Pulmonary artery endothelial cell (primary cell): ENCODE measurements around the gene MAU2. TPM values are rescaled to one million over a fixed set of nuclear protein-coding genes. Genes with fewer than 3 reads are reported as not detected.

Experiments used
- DNase-seq: peaks from one replicate; pipeline ENCODE4 v3.0.0-alpha.2; 2011; ENCODE audit warnings: low read depth, low spot score
- total RNA-seq: library from RNA; depleted of rRNA; stranded (reverse); fragments of >200 nt; gene quantifications from 2 replicates; pipeline ENCODE4 v1.2.3, GENCODE V29; 2014

Gene MAU2
- total RNA-seq, 1 donor from 2014 or later = 23.7 TPM

GRCh38 chr19:19306191-19306590 is 14.4 kb upstream of the MAU2 start:
- no peak for DNase-seq

GRCh38 chr19:19308373-19308772 is 12.3 kb upstream of the MAU2 start:
- DNase-seq = no peak

- no peak for DNase-seq
These were observed 5.2 kb upstream of the MAU2 start for GRCh38 chr19:19315444-19315843.

DNA sequence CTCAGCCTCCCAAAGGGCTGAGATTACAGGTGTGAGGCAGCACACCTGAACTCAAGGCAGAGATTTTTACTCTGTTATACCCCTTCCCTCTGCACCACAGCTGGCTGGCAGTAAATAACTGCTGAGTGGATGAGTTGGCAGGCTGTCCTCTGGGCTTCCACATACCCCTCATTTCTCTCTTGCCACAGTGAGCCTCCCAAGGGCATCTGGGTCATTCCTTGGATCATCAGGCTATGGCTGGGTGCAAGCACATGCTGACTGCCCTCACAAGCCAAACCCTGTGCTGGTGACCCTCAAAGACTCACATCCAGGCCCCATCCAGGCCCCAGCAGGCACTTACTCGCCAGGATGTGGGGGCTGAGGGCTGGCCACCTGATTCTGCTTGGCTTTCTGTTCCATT is 4.5 kb upstream of the MAU2 start:
- DNase-seq = no peak

GRCh38 chr19:19319732-19320360 is 783 bp upstream of the MAU2 start:
- no peak for DNase-seq

GRCh38 chr19:19321141-19321577 is 530 bp downstream of the MAU2 start:
- no peak for DNase-seq

DNA sequence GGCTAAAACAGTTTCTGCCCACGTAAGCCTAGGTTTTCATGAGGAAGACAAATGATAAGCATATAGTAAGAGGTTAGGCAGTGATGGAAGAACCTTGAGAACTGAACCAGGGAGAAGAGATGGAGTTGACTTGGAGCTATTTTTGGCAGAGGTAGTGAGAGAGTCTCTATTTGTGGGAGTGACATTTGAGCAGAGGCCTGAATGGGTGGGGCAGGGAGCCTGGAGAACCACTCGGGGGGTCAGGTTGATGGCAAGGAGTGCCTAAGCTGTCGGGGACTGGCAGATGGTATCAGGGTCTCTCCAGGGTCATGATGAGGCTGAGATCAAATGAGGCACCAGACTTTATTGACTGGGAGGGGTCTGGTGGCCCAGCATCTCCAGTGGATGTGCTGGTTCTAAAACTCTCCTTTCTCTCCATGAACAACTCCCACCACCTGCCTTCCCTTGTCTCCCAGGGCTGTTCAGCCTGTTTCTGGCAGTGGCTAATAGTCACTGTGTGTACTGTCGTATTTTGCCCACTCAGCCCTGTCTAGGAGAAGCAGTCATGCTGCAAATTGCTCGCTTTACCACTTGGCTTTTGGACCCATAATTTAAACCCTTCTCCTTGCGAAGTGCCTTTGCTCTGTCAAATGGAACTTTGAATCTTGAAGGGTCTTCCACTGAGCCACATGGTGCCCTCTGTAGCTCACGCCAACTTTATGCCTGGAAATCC is 3.6 kb downstream of the MAU2 start:
- DNase-seq = no peak

DNA sequence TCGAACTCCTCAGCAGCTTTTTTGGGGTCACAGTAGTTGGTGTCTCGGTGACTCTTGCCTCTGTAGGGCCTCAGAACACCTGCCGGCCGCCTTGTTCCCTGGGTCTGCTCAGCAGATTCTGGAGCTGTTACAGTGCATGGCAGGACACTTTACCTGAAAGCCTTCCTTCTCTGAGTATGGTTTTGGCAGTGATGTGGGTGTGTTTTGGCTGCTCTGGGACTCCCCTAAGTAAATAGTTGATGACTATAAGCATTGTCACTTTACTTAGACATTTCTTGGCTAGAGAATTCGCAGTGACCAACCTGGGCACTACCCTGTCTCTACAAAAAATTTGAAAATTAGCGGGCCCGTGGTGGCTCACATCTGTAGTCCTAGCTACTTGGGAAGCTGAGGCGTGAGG is 7.0 kb downstream of the MAU2 start:
- no peak for DNase-seq

GRCh38 chr19:19329126-19329525 is 8.5 kb downstream of the MAU2 start:
- no peak for DNase-seq

- DNase-seq = no peak
These were observed 13.7 kb downstream of the MAU2 start for GRCh38 chr19:19334063-19334988.

DNA sequence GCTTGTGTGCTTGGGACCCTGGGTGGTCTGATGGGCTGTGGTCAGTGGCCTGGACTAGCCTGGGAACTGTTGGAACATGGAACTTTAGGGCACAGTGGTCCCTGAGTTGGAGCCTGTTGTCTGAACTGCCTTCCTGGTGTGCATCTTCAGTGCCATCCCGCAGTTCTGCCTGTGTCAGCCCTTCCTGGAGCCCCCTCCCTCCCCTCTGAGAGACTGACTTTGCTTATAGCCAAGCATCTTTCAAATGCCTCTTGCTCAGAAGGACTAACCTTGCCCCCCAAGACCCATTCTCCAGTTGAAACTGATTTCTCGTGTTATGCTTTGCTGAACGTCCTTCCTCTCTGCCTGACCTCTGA is 14.3 kb downstream of the MAU2 start:
- no peak for DNase-seq

GRCh38 chr19:19335408-19336158 is 15.0 kb downstream of the MAU2 start:
- DNase-seq = no peak

- no peak for DNase-seq
These were observed 16.0 kb downstream of the MAU2 start for GRCh38 chr19:19336597-19336996.

DNA sequence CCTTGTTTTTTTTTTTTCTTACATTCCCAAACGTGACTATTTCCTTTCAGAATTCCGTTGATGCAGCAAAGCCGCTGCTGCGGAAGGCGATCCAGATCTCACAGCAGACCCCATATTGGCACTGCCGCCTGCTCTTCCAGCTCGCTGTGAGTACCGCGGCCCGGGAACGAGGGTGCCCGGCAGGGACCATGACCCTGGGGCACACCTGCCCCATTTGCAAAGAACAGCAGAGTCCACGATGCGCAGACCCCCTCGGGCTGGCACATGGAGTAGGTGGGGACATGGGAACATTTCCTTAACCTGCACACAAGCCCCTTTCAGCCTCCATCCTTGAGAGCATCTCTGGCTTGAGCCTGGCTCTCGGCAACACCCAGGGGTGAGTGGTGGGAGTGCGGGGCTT is 16.5 kb downstream of the MAU2 start:
- DNase-seq = no peak

DNA sequence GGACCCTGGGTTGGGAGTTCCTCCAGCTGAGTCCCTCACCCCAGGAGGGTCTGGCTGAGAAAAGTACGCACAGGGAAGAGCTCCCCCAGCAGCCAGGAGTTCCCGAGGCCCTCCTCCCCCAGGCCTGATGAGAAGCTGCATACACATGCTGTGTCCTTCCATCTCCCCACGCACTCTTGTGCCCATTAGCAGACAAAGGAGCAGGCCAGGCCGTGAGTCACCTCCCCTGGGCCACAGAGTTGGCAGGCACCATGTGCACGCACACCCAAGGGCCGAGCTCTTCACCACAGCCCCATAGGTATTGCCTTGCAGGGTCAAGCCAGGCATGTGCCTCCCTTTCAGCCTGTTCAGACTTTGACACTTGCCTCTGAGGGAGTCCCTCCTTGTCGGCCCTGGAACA is 17.5 kb downstream of the MAU2 start:
- DNase-seq = no peak

DNA sequence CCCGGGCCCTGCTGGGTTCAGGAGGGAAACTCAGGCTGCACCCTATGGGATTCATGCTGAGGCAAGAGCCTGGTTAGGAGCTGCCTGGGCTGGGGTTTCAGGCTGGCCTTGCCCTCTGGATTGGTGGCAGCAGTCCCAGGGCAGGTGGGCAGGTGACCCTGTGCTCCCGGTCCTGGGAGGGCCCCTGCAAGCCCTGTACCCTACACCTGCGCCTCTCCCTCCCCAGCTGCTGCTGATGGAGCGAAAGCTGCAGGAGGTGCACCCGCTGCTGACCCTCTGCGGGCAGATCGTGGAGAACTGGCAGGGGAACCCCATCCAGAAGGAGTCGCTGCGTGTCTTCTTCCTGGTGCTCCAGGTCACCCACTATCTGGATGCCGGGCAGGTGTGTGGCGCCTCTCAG is 20.4 kb downstream of the MAU2 start:
- DNase-seq = no peak

GRCh38 chr19:19342086-19343015 is 21.7 kb downstream of the MAU2 start:
- no peak for DNase-seq

- no peak for DNase-seq
These were observed 22.4 kb downstream of the MAU2 start for GRCh38 chr19:19343016-19343362.

GRCh38 chr19:19343762-19344161 is 23.1 kb downstream of the MAU2 start:
- no peak for DNase-seq

DNA sequence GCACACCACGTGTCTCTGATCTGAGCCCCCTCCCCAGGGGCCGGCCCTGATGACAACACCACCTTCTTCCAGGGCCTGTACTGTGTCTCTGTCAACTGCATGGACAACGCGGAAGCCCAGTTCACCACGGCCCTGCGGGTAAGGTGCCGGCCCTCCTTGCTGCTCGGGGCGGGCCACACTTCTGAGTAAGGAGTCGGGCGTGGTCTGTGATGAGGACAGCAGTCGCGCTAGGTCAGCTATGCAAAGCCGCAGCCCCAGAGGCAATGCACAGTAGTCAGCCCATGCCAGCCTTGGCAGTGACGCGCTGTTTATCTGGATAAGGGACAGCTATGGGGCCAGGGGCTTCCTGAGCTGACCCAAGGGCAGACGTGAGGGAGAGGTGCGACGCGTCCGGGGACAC is 24.6 kb downstream of the MAU2 start:
- no peak for DNase-seq

DNA sequence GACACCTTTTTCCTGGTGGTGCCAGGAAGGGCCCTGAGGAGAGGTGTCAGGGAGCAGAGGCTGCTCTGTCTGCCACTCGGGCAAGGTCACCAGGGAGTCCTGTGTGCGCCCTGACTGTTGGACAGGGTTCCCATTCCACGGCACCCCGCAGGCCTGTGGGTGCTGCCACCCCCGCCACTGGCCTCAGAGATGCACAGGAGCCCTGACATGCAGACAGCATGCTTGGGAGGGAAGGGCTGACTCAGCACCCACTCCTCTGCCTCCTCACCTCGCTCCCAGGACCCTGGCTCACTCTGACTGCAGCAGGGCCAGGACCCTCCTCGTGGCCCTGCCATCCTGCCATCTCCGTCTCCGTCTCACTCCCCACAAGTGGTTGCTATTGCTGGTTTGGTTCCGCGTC is 25.3 kb downstream of the MAU2 start:
- DNase-seq = no peak
